CD4-positive, alpha-beta T cell (primary cell): Measurements from ENCODE around the gene DEPP1. TPM values are rescaled to one million over a fixed set of nuclear protein-coding genes. Genes with fewer than 3 reads are reported as not detected.
A peak's percentile ranks its signal among the peaks of the same experiment; 100 is the strongest.

Experiments used
- ATAC-seq: fragments of 200-7000 bp; cut with Tn5 transposase; one replicate; pipeline ENCODE4 v1.10.0; 2022; ENCODE audit warnings: mild to moderate bottlenecking; ENCODE audit not compliant: poor library complexity
- CTCF ChIA-PET: fragments of 350-600 bp; sonication (Branson Sonifier 250); formaldehyde crosslinking; loops from one replicate; lab custom pipeline; 2021; ENCODE audit warnings: antibody characterized with exemption, inconsistent platforms; lab: Charles Lee
- POLR2A ChIA-PET: fragments of 350-600 bp; sonication (Branson Sonifier 250); formaldehyde crosslinking; loops from one replicate; lab custom pipeline; 2021; ENCODE audit warnings: antibody characterized with exemption, inconsistent platforms; lab: Charles Lee
- DNase-seq, 14 experiments: peaks; one replicate each; pipeline ENCODE4 v3.0.0-alpha.2; 2013 to 2020; ENCODE audit warnings: mixed read lengths in 2 of 14
- H3K27ac ChIP-seq, 2 donors: one replicate each; pipeline versions ENCODE4 v1.5.1 to v1.7.0; 2013; ENCODE audit warnings: low read length in 2 of 2, low read depth in 1 of 2, mild to moderate bottlenecking in 1 of 2
- H3K27me3 ChIP-seq, 2 experiments: 1 replicate in 1 of 2; 2 replicates in 1 of 2; pipeline versions ENCODE4 v1.6.1 to v1.7.0; 2013; ENCODE audit warnings: low read length in 2 of 2, control low read depth in 1 of 2, mild to moderate bottlenecking in 1 of 2, moderate library complexity in 1 of 2; ENCODE audit not compliant: insufficient read depth in 2 of 2, control insufficient read depth in 1 of 2
- H3K36me3 ChIP-seq: one replicate; pipeline ENCODE4 v1.6.1; 2013; ENCODE audit warnings: low read length, control low read depth; ENCODE audit not compliant: insufficient read depth
- H3K4me1 ChIP-seq: one replicate; pipeline ENCODE4 v1.6.1; 2013; ENCODE audit warnings: low read length, control low read depth; ENCODE audit not compliant: insufficient read depth
- H3K4me3 ChIP-seq: one replicate; pipeline ENCODE4 v1.5.1; 2013; ENCODE audit warnings: mild to moderate bottlenecking, low read length, moderate library complexity
- H3K9me3 ChIP-seq, 2 experiments: 1 replicate in 1 of 2; 2 replicates in 1 of 2; pipeline versions ENCODE4 v1.6.1 to v1.7.0; 2013; ENCODE audit warnings: low read length in 2 of 2, mild to moderate bottlenecking in 2 of 2, control low read depth in 1 of 2, moderate library complexity in 1 of 2; ENCODE audit not compliant: control insufficient read depth in 1 of 2, insufficient read depth in 1 of 2
- H3K27ac Mint-ChIP-seq: one replicate; pipeline ENCODE4 v1.8.0; 2020; ENCODE audit warnings: mixed read lengths
- H3K27me3 Mint-ChIP-seq: one replicate; pipeline ENCODE4 v1.8.0; 2021; ENCODE audit warnings: mixed read lengths
- H3K36me3 Mint-ChIP-seq: one replicate; pipeline ENCODE4 v1.8.0; 2021; ENCODE audit warnings: low read depth, mixed read lengths
- H3K4me1 Mint-ChIP-seq: one replicate; pipeline ENCODE4 v1.8.0; 2021; ENCODE audit warnings: low read depth, mixed read lengths
- H3K4me3 Mint-ChIP-seq: one replicate; pipeline ENCODE4 v1.8.0; 2020; ENCODE audit warnings: mild to moderate bottlenecking, mixed read lengths
- H3K9me3 Mint-ChIP-seq: one replicate; pipeline ENCODE4 v1.8.0; 2020; ENCODE audit warnings: mixed read lengths
- CTCF ChIP-seq: fragments of 200-600 bp; IDR thresholded peaks from one replicate; pipeline ENCODE4 v1.8.0; 2022; ENCODE audit warnings: antibody characterized with exemption, mild to moderate bottlenecking
- intact Hi-C, 2 experiments: fragments of 100-400 bp; cut with DNase I in 1 of 2; cut with micrococcal nuclease in 1 of 2; formaldehyde crosslinking; loops; one replicate each; pipeline versions ENCODE4 v1.15.1 to v1.9.0; 2023 to 2025; cut with DNase I, micrococcal nuclease
- total RNA-seq, 174 experiments: library from RNA in 2 of 174; stranded (reverse) in 2 of 174; gene quantifications; one replicate each; pipeline ENCODE4 v1.2.3 and lab custom pipeline; 2021 to 2026

DEPP1 gene
- total RNA-seq, 2 experiments from 2014 or later: not detected

- no peaks in the 10 kb centered on the region for H3K36me3 ChIP-seq
- no peak for TF ChIP-seq CTCF
- ATAC-seq: no peak
- DNase-seq: no peak
- H3K4me3 ChIP-seq: no peak overlapping the region
- no peak overlapping the region for H3K27ac Mint-ChIP-seq
- H3K9me3 Mint-ChIP-seq: no peaks in the 10 kb centered on the region
- POLR2A ChIA-PET: no interaction called here
- peaks cover 36% of the 10 kb centered on the region for H3K4me1 Mint-ChIP-seq
- no peaks in the 10 kb centered on the region for H3K27me3 ChIP-seq
- no peaks in the 10 kb centered on the region for H3K27me3 Mint-ChIP-seq
- H3K36me3 Mint-ChIP-seq: peaks cover 9% of the 10 kb centered on the region
- no peak overlapping the region for H3K4me3 Mint-ChIP-seq
- intact Hi-C loops: no loop called here
- H3K4me1 ChIP-seq: peaks cover 31% of the 10 kb centered on the region
- H3K27ac ChIP-seq: no peak overlapping the region
- no peaks in the 10 kb centered on the region for H3K9me3 ChIP-seq
- CTCF ChIA-PET: no interaction called here
Measured at GRCh38 chr10:44997105-44997748, 18.6 kb upstream of the DEPP1 start.

- no peak overlapping the region for H3K4me3 Mint-ChIP-seq
- DNase-seq: no peak
- H3K4me1 Mint-ChIP-seq: peaks cover 27% of the 10 kb centered on the region
- intact Hi-C loops: no loop called here
- no peaks in the 10 kb centered on the region for H3K27me3 ChIP-seq
- no peaks in the 10 kb centered on the region for H3K36me3 Mint-ChIP-seq
- no peak overlapping the region for H3K27ac ChIP-seq
- no peaks in the 10 kb centered on the region for H3K36me3 ChIP-seq
- ATAC-seq: no peak
- H3K27me3 Mint-ChIP-seq: no peaks in the 10 kb centered on the region
- TF ChIP-seq CTCF: no peak
- CTCF ChIA-PET: no interaction called here
- no peak overlapping the region for H3K4me3 ChIP-seq
- H3K9me3 Mint-ChIP-seq: no peaks in the 10 kb centered on the region
- POLR2A ChIA-PET: interaction anchor here (1.2 kb wide), 1 partner anchor 37 kb away, joined by 3 read pairs; the partner anchor contains the start of gene RASSF4
- H3K4me1 ChIP-seq: peaks cover 26% of the 10 kb centered on the region
- peak overlapping the region; percentile 3 for H3K27ac Mint-ChIP-seq
- H3K9me3 ChIP-seq: no peaks in the 10 kb centered on the region
Measured at GRCh38 chr10:44995914-44996669, 17.5 kb upstream of the DEPP1 start.

DNA sequence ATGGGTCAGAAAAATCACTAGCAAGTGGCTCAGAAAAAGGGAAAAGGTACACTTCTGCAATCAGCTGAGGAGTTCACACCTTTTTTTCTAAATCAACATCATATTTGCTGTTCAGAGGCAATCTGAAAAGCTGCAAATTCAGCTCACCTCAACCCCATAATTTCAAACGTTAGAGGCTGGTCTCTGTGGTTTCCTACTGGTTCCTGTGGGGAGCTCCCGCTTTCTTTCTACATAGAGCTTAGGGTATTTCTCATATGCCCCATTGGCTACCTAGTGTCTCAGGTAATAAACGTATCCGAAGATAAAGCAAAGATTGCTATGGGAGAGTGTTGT lies 16.9 kb upstream of the DEPP1 start:
- Mint-ChIP-seq H3K4me3 (no peak overlapping the region), H3K27me3 (no peaks in the 10 kb centered on the region), H3K27ac (peak overlapping the region; percentile 3), H3K4me1 (peaks cover 24% of the 10 kb centered on the region), H3K9me3 (no peaks in the 10 kb centered on the region), H3K36me3 (no peaks in the 10 kb centered on the region)
- CTCF ChIA-PET: no interaction called here
- TF ChIP-seq CTCF: no peak
- Histone ChIP-seq H3K27ac (no peak overlapping the region), H3K36me3 (no peaks in the 10 kb centered on the region), H3K4me1 (peaks cover 24% of the 10 kb centered on the region), H3K27me3 (no peaks in the 10 kb centered on the region), H3K4me3 (no peak overlapping the region), H3K9me3 (no peaks in the 10 kb centered on the region)
- intact Hi-C loops: no loop called here
- POLR2A ChIA-PET: interaction anchor here (1.2 kb wide), 1 partner anchor 36 kb away, joined by 3 read pairs; the partner anchor contains the start of gene RASSF4
- ATAC-seq (no peak), DNase-seq (peak in 2 of 14 experiments; percentile 15 to 24)
